Activated naive CD4-positive, alpha-beta T cell treated with anti-CD3 and anti-CD28 coated beads, Interleukin-2, amount 50 U/mL, for 16 hours (primary cell): ENCODE data around the gene SYNGR3.
"Not testable (repeated sequence)": the region's sequence is repeated elsewhere in the genome, so short reads cannot be mapped to it uniquely, and the experiment has no call there.

ENCODE experiments used
- DNase-seq: peaks from one replicate; pipeline ENCODE4 v3.0.0-alpha.2; 2020

SYNGR3 gene, protein sequence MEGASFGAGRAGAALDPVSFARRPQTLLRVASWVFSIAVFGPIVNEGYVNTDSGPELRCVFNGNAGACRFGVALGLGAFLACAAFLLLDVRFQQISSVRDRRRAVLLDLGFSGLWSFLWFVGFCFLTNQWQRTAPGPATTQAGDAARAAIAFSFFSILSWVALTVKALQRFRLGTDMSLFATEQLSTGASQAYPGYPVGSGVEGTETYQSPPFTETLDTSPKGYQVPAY

DNA sequence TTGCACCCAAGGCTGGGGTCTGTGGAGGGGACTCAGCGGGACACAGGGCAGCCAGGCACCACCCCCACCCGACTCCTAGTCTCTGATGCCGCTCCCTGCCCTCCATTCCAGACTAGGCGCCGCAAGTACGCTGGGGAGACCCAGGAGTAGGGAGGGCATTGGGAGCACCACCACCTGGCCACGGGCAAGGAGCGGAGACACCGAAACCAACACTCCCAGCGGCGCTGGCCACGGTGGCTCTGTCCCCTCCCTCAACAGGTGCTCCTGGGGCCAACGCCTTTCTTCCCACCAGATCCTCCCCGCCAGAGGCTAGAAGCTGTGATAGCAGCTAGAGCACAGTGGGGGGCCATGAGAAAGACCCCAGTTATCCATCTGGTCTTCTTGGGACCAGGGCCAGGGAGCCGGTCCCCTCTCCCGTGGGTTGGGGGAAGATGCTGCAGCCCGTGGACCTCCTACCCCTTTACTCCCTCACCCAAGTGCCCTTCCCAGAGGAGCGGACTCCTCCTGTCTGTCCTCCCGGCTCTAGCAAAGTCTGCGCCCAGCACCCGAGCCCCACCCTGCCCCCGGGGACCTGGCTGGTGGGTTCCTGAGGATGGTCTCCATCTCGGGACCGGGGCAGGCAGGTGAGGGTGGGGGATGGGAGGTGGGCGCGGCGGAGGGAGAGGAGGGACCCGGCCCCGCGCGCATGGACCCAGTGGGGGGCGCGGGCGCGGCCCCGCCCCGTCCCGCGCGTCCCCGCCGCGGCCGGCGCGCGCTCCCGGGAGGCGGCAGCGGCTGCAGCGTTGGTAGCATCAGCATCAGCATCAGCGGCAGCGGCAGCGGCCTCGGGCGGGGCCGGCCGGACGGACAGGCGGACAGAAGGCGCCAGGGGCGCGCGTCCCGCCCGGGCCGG is at the start of gene SYNGR3:
Gene SYNGR3, plus strand, starts transcription at position 762 of the 892 bp plus-strand sequence. CDS start 133 bp downstream, outside the sequence.
- DNase-seq, result no peak

DNA sequence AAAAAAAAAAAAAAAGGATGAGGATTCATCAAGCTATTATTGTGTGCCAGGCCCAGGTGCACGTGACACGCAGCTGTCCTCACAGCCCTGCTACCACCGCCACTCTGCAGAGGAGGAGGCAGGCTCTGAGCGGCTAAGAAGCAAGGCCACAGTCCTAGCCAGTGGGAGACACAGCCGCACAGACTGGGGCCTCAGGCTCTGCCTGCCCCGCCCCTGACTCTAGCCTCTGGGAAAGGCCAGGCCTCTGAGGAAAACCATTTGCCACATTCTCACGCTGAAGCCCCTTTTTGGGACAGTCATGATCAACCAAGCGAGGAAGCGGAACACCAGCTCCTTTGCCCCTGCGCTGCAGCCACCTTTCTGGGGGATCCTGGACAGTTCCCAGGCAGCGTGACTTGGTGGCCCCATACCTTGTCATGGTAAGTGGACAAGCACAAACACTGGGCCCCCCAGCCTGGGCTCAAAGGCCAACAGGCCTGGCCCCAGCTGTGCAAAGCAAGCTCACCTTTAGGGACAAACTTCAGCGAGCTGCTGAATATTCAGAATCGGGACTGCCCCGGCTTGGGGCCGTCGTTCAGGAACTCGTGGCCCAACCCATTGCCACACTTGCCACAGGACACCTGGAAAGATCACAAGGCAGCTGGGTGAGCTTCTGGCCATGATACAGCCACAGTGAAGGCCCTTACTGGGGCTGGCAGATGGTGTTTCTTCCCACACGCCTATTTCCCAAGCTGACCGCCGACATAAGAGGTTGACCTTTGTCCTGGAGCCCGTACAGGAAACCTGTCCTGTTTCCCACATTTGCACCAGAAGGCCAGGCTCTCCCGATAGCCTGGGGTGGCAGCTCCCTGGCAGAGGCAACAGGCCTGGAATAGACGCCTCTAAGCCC is 49.3 kb upstream of the SYNGR3 start:
- DNase-seq, result no peak

DNA sequence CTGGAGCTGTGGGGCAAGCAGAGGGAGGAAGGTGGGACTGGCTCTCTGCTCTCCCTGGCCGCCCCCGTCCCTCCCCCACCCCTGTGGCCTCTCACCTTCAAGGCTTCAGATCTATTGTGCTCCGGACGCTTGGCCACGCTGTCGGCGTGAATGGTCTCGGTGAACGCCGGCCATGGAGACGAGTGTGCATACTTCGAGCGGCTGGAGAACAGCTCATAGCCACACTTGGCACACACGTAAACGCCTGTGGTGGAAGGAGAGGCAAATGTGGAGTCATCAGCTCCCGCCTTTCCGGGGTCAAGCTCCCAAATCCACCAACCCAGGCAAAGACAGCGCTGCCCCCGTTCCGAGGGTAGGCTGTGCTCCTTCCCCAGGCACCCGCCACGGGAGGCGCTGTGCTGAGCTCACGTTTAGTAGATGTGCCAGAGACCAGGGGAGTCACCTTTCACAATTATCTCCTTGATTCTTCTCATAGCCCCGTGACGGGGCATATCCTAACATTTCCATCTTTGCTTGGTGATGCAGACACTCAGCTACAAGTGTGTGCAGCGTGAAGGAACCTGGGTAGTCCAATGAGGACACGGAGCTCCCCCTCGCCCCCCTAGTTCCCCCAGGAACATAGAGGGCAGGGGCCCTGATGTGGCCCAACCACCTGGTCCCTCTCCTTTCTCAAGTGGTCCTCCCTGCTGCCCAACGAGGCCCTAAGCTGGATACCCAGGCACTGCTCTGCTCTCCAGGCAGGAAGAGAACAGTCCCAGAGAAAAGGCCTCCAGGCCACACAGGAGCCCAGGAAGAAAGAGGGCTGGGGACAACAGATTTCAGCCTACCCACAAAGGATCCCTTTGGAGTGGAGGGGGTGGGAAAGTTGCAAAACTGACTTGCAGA is 48.4 kb upstream of the SYNGR3 start:
- no peak for DNase-seq

DNA sequence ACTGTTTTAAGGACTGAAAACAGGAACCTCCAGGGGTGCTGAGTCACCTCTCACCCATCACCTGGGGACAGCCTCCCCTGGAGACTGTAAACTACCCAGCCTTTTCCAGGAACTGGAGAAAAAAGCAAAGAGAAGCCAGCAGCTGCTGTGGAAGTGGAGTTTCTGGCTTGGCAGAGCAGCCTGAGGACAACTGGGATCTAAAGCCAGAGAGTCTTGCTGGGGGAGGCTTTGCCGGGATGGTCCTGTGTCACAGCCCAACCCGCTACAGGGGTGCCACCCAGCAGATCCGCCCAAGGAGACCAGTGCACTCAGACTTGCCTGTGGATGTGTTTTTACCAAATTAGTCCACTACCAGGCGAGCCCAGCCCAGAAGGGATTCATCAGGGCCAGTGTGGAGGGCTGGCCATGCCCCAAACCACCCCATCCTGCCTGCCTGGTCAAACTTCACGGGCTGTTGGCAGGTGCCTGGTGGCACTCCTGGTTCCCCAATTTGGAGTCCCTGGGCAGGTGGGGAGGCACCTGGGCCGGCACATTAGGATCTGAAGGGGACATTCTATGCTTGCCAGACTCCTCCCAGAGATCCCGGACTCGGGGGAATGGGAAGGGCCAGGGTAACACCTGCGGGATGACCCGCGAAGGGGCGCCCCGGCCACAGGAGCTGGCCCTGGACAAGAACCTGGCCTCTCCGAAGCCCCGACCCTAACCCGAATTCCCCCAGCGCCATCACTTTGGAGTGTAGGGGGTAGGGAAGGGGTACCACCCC is 47.5 kb upstream of the SYNGR3 start:
- no peak for DNase-seq

DNA sequence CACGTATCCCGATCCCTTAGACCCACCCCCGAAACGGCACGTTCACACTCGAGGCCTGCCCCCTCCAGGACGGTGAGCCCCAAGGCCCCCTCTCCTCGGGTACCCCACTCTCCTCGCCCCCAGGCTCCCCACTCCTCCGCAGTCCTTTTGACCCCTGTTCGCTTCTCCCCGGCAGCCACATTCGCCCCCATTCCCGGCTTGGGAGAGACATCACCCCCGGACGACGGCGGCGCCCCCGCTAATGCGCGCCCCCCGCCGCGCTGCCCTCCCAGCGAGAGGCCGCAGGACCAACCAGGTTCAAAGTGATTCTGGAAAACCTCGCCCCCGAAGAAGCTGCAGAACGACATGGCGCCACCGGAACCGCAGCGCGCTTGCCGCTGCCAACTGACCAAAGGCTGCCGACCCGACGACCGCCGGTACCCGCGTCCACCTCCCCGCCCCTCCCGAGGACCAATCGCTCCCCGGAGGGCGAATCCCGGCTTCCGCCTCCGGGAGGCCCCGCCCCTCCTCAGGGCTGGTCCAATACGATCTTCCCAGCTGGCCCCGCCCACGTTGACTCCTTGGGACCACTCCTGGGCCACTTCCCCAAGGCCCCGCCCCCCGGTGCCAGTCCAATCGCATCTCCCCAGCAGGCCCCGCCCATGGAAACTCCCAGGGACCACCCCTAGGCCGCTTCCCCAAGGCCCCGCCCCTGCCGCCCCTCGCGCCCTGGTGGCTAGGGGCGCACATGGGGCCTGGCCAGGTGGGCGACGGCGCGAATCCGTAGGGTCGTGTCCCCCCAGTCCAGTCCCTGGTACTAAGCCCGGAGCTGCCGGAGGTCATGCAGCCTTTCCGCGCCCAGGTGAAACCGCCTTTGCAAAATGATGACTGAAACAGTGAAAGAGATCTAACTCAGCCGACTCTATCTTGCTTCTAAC is 46.7 kb upstream of the SYNGR3 start, which contains the start of gene MSRB1:
Gene MSRB1, minus strand, starts transcription at position 390 of the 917 bp plus-strand sequence. Its CDS starts 43 bp downstream, at position 347.
- DNase-seq, result peak; percentile 100

DNA sequence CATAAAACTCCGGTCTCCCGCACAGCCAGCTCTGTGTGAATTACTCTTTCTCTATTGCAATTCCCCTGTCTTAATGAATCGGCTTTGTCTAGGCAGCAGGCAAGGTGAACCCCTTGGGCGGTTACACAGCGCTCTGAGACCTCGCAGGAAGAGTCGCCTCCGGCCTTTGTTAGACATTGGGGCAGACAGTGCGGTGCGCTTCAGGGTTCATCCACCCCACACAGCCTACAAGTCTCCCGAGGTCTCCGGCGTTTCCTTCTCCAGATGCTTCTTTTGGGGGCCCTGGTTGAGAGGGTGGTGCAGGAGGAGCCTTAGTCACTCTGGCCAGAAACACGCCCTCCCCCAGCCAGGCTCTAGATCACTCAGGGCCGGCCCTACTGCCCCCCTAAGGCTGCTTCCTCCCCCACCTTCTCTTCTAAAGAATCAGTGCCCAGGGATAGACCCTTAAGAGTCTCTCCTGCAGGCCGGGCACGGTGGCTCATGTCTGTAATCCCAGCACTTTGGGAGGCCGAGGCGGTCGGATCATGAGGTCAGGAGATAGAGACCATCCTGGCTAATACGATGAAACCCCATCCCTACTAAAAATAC is 45.1 kb upstream of the SYNGR3 start:
- no peak for DNase-seq

DNA sequence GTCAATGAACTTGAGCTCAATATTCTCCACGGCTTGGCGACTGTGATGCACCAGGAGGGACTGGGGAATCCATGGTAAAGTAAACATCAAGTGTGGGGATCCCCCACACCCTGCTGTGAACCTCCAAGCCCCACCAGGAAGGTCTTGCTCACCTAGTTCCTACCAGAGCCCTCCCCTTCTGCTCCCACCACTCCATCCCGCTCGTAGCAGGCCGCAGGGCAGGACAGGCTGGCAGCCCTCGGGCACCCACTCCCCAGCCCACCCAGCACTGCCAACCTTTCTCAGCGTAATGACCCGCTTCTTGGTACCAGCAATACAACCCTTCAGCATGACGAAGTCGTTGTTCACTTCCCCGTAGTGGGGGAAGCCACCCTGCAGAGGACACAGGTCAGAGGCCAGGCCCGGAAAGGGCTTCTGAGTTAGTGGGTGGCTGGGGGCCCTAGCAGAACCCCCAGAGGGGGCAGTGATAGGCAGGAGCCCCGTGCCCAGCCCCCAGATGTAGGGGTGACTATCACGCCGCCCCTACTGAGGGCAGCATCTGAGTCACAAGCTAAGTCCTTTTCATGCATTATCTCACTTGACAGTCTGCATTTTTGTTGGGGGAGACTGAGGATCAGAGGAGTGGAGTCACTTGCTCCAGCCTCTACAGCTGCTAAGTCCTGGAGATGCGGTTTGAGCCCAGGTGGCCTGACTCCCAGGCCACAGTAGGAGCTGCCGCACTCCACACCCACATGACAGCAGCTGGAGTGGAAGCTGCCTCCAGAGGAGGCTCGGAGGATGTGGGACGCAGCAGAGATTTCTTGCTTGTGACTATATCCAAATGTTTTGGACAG is 44.0 kb upstream of the SYNGR3 start:
- DNase-seq, result no peak

DNA sequence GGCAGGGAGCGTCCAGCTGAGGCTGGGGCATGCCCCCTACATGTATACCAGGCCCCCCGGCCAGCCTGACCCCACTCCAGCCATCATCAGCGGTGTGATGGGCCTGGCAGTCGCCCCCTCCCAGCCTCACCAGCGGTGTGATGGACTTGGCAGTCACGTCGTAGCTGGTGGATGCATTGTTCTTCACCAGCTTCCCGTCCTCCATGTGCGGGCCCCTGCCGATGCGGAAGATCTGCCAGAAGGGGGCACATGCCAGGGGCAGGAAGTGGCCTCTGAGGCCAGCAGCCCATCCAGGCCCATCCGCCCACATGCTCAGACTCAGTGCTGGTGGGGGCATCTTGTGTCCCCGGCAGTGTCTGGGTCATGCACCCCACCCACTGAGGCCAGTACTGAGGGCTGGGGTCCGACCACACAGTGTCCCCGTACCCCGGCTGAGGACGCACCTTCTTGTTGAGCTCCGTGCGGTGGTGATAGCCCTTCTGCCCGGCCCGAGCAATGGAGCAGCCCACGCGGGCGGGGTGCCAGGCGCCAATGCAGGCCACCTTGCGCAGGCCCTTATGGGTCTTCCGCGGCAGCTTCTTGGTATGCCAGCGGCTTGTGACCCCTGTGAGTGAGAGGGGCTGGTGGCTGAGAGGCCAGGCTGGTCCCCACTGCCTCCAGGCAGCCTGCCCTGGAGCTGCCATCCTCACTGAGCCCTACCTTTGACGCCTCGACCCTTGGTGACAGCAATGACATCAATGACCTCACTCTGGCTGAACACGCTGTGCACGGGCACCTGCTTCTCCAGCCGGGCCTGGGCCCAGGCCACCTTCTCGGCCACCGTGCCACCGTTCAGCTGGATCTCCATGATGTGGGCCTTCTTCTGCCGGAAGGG is 43.0 kb upstream of the SYNGR3 start:
- no peak for DNase-seq

DNA sequence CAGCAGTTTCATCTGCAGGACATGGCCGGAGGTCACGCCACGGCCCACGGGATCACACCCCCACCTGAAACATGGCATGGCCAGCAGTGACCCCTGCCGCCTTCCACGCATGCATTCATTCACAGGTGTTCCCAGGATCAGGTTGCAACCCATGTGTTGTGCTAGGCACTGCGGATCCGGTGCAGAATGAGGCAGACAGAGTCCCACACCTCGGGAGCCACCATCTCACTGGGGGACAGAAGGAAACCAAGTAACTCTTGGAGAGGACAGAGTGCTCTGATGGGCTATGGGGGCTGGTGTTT is 42.5 kb upstream of the SYNGR3 start:
- no peak for DNase-seq

DNA sequence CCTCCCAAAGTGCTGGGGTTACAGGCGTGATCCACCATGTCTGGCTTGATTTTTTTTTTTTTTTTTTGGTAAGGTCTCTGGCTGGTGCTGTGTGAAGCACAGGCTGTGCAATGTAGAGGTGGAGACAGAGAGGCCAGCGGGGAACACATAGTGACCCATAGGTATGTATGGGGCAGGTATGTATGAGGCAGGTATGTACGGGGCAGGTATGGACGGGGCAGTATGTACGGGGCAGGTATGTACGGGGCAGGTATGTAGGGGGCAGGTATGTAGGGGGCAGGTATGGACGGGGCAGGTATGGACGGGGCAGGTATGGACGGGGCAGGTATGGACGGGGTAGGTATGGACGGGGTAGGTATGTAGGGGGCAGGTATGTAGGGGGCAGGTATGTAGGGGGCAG is 40.3 kb upstream of the SYNGR3 start:
- no peak for DNase-seq

DNA sequence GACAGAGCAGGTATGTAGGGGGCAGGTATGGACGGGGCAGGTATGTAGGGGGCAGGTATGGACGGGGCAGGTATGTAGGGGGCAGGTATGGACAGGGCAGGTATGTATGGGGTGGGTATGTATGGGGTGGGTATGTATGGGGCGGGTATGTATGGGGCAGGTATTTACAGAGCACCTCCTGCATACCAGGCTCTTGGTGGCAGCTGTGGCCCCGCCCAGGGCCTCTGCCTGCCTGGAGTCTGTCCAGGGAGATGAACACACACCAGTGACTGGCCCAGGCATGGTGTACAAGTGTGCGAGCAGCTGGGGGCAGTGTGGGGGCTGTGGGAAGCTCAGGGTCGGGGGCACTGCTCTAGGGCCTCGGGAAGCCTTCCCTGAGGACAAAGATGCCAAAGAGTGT is 39.7 kb upstream of the SYNGR3 start:
- DNase-seq, result no peak

DNA sequence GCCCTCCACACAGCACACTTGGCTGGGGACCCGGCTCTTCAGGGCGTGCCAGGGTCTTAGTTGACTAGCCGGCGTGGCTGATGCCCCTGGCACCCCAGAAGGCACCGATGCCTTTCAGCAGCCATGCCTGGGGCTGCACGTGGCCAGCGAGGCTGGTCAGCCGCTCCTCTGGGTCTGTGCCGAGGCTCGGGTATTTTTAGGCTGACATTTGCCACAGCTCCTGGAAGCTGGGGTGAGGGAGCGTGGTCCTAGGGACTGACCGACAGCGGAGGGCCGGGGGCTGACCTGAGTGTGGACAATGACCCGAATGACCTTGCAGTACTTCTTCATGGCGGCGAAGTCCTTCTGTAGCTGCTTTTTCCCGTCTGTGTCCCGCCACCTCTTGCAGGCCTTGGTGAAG is 39.2 kb upstream of the SYNGR3 start:
- no peak for DNase-seq

DNA sequence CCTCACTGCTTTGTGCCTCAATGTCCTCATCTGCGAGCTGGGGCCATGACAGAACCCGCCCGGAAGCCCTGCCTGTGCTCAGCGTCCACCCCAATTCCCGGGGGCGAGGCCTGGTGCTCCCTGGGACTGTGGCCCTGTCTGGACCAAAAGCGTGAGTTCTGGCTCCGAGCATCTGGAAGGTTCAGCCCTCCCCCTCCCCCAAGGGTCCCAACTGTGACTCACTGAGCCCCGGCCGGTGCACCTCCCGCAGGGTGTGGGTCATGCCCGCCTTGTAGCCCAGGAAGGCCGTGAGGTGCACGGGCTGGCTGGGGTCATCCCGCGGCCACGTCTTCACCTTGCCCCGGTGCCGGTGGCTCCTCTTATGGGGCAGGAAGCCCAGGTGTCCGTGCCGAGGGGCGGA is 36.0 kb upstream of the SYNGR3 start:
- DNase-seq, result peak; percentile 12

DNA sequence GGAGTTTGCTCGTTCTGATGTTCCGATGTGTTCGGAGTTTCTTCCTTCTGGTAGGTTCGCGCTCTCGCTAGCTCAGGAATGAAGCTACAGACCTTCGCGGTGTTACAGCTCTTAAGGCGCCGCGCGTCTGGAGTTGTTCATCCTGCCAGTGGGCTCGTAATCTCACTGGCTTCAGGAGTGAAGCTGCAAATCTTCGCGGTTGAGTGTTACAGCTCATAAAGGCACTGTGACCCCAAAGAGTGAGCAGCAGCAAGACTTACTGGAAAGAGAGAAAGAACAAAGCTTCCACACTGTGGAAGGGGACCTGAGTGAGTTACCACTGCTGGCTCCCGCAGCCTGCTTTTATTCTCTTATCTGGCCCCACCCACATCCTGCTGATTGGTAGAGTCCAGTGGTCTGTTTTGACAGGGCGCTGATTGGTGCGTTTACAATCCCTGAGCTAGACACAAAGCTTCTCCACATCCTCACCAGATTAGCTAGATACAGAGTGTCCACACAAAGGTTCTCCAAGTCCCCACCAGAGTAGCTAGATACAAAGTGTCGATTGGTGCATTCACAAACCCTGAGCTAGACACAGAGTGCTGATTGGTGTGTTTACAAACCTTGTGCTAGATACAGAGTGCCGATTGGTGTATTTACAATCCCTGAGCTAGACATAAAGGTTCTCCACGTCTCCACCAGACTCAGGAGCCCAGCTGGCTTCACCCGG is 32.2 kb upstream of the SYNGR3 start:
- not testable (repeated sequence) for DNase-seq

DNA sequence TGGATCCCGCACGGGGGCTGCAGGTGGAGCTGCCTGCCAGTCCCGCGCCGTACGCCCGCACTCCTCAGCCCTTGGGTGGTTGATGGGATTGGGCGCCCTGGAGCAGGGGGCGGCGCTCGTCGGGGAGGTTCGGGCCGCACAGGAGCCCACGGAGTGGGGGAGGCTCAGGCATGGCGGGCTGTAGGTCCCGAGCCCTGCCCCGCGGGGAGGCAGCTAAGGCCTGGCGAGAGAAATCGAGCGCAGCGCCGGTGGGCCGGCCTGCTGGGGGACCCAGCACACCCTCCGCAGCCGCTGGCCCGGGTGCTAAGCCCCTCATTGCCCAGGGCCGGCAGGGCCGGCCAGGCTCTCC is 31.7 kb upstream of the SYNGR3 start:
- DNase-seq, result not testable (repeated sequence)

DNA sequence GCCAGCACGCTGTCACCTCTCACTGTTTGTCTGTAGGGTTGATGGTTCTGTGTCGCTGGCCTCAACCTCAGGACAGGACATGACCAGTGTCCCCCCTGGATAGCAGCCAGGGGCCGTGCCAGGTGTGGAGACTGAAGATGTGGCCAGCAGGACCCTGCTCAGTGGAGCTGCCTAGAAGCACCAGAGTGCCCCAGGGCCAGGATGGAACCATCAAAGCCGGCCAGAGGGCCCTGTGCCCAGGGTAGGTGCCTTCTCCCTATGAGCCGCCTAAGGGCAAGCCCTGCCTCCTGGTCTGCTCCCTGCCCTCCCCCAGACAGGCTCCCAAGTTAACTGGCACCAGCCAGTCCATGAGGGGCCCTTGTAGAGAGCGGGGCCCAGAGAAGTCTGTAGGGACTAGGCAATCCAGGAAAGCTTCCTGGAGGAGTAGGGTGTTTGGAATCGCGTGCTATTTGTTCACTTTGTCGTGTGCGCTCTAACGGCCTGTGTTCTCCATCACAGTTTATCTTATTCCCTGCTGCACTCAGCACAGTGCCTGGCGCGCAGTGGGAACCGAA is 31.0 kb upstream of the SYNGR3 start:
- DNase-seq, result no peak
